Vagina (tissue), 2 donors: Measurements from ENCODE around the gene NUP98.

Experiments
- POLR2A ChIP-seq, 2 donors: fragments of 450-650 bp; IDR thresholded peaks; one replicate each; pipeline ENCODE4 v1.6.1; 2017; ENCODE audit warnings: antibody characterized with exemption in 2 of 2, mild to moderate bottlenecking in 2 of 2, moderate library complexity in 2 of 2
- TF ChIP-seq, protein P1 (sequence below), 3 experiments: fragments of 450-650 bp in 2 of 3; fragments of 200-600 bp in 1 of 3; sonication (generic) in 1 of 3; IDR thresholded peaks; one replicate each; pipeline ENCODE4 v1.5.1; 2017 to 2019; ENCODE audit warnings: antibody characterized with exemption in 3 of 3, mild to moderate bottlenecking in 2 of 3, moderate library complexity in 2 of 3

- TF ChIP-seq POLR2A (IDR thresholded peaks at IDR 0.05), result no peak
- TF ChIP-seq, protein P1, sequence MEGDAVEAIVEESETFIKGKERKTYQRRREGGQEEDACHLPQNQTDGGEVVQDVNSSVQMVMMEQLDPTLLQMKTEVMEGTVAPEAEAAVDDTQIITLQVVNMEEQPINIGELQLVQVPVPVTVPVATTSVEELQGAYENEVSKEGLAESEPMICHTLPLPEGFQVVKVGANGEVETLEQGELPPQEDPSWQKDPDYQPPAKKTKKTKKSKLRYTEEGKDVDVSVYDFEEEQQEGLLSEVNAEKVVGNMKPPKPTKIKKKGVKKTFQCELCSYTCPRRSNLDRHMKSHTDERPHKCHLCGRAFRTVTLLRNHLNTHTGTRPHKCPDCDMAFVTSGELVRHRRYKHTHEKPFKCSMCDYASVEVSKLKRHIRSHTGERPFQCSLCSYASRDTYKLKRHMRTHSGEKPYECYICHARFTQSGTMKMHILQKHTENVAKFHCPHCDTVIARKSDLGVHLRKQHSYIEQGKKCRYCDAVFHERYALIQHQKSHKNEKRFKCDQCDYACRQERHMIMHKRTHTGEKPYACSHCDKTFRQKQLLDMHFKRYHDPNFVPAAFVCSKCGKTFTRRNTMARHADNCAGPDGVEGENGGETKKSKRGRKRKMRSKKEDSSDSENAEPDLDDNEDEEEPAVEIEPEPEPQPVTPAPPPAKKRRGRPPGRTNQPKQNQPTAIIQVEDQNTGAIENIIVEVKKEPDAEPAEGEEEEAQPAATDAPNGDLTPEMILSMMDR (IDR thresholded peaks at IDR 0.05), result no peak
Measured at GRCh38 chr11:3838504-3838903, 41.1 kb upstream of the NUP98 start.
